ENCODE results near the gene MECR.
"Not testable (repeated sequence)": the region's sequence is repeated elsewhere in the genome, so short reads cannot be mapped to it uniquely, and the experiment has no call there.

Gene MECR

GRCh38 chr1:29234881-29235280, 4.1 kb upstream of the MECR start:
- DNase-seq: not testable (repeated sequence)

GRCh38 chr1:29234471-29234870, 3.7 kb upstream of the MECR start:
- DNase-seq: no peak

- DNase-seq: no peak
Measured at GRCh38 chr1:29233693-29234092, 3.0 kb upstream of the MECR start.

GRCh38 chr1:29232387-29232786, 1.7 kb upstream of the MECR start:
- DNase-seq: no peak

- no peak for DNase-seq
Measured at GRCh38 chr1:29230204-29230552, 556 bp downstream of the MECR start.

- no peak for DNase-seq
Measured at GRCh38 chr1:29227511-29227910, 3.2 kb downstream of the MECR start.

- no peak for DNase-seq
Measured at GRCh38 chr1:29225361-29225760, 5.4 kb downstream of the MECR start.

GRCh38 chr1:29224356-29224837, 6.3 kb downstream of the MECR start:
- no peak for DNase-seq

- DNase-seq: no peak
Measured at GRCh38 chr1:29223521-29223920, 7.2 kb downstream of the MECR start.

GRCh38 chr1:29222686-29223085, 8.0 kb downstream of the MECR start:
- no peak for DNase-seq

GRCh38 chr1:29222260-29222659, 8.5 kb downstream of the MECR start:
- DNase-seq: not testable (repeated sequence)

GRCh38 chr1:29221296-29221695, 9.4 kb downstream of the MECR start:
- no peak for DNase-seq

GRCh38 chr1:29218223-29218622, 12.5 kb downstream of the MECR start:
- no peak for DNase-seq

GRCh38 chr1:29217633-29218032, 13.1 kb downstream of the MECR start:
- DNase-seq: no peak

- DNase-seq: no peak
Measured at GRCh38 chr1:29213055-29213454, 17.7 kb downstream of the MECR start.

GRCh38 chr1:29211086-29212030, 19.4 kb downstream of the MECR start:
- no peak for DNase-seq

- no peak for DNase-seq
Measured at GRCh38 chr1:29210278-29211085, 20.3 kb downstream of the MECR start.

GRCh38 chr1:29209173-29209572, 21.6 kb downstream of the MECR start:
- no peak for DNase-seq

- no peak for DNase-seq
Measured at GRCh38 chr1:29208442-29208841, 22.3 kb downstream of the MECR start.

GRCh38 chr1:29202584-29203340, 28.0 kb downstream of the MECR start:
- DNase-seq: peak; percentile 91

GRCh38 chr1:29202053-29202452, 28.7 kb downstream of the MECR start:
- no peak for DNase-seq

- no peak for DNase-seq
Measured at GRCh38 chr1:29201595-29202051, 29.1 kb downstream of the MECR start.

Measured in activated CD4-positive, alpha-beta T cell treated with anti-CD3 and anti-CD28 coated beads, Interleukin-2, amount 50 U/mL, for 1 hour (primary cell).